HG03095 (cell line): Measurements from ENCODE around the gene PAGE2B.
"Not testable (repeated sequence)": the region's sequence is repeated elsewhere in the genome, so short reads cannot be mapped to it uniquely, and the experiment has no call there.

Experiments
- ATAC-seq: cut with Tn5 transposase; IDR thresholded peaks from one replicate; pipeline ENCODE4 v1.9.1; 2021; ENCODE audit warnings: moderate library complexity; ENCODE audit not compliant: unreplicated experiment

Gene PAGE2B

GRCh38 chrX:55074851-55075467 is at the start of gene PAGE2B:
Gene PAGE2B, plus strand, starts transcription at chrX:55075030. Its CDS starts 1,012 bp downstream, at chrX:55076042.
- no peak for ATAC-seq

- ATAC-seq: no peak
These were observed 48.7 kb upstream of the PAGE2B start for GRCh38 chrX:55026143-55026542.

GRCh38 chrX:55026840-55027239 is 48.0 kb upstream of the PAGE2B start:
- no peak for ATAC-seq

GRCh38 chrX:55028040-55028439 is 46.8 kb upstream of the PAGE2B start:
- ATAC-seq: no peak

GRCh38 chrX:55028611-55029010 is 46.2 kb upstream of the PAGE2B start:
- no peak for ATAC-seq

GRCh38 chrX:55029291-55029690 is 45.5 kb upstream of the PAGE2B start:
- ATAC-seq: no peak

GRCh38 chrX:55030271-55031205 is 44.3 kb upstream of the PAGE2B start, which contains the start of gene ALAS2:
Gene ALAS2, minus strand, starts transcription at chrX:55030977. Its CDS starts 4,977 bp downstream, at chrX:55026000.
- ATAC-seq: no peak

GRCh38 chrX:55033429-55033828 is 41.4 kb upstream of the PAGE2B start:
- no peak for ATAC-seq

- no peak for ATAC-seq
These were observed 35.4 kb upstream of the PAGE2B start for GRCh38 chrX:55039471-55039870.

GRCh38 chrX:55041514-55041913 is 33.3 kb upstream of the PAGE2B start:
- ATAC-seq: no peak

- not testable (repeated sequence) for ATAC-seq
These were observed 24.2 kb upstream of the PAGE2B start for GRCh38 chrX:55050599-55050998.

GRCh38 chrX:55056820-55057674 is 17.8 kb upstream of the PAGE2B start:
- no peak for ATAC-seq

- ATAC-seq: peak; percentile 80
These were observed 17.1 kb upstream of the PAGE2B start for GRCh38 chrX:55057675-55058249.

- not testable (repeated sequence) for ATAC-seq
These were observed 7.7 kb upstream of the PAGE2B start for GRCh38 chrX:55067180-55067579.

GRCh38 chrX:55072286-55072685 is 2.5 kb upstream of the PAGE2B start:
- ATAC-seq: no peak

- ATAC-seq: no peak
These were observed 14.1 kb downstream of the PAGE2B start, which contains the start of gene PAGE2 for GRCh38 chrX:55088795-55089489. Gene PAGE2, plus strand, starts transcription at chrX:55089018. Its CDS starts 1,003 bp downstream, at chrX:55090021.

GRCh38 chrX:55098691-55099090 is 23.9 kb downstream of the PAGE2B start:
- ATAC-seq: no peak

GRCh38 chrX:55099162-55099561 is 24.3 kb downstream of the PAGE2B start:
- ATAC-seq: no peak

GRCh38 chrX:55102754-55103153 is 27.9 kb downstream of the PAGE2B start:
- ATAC-seq: no peak

GRCh38 chrX:55107262-55107661 is 32.4 kb downstream of the PAGE2B start:
- no peak for ATAC-seq
